SK-N-SH (cell line): Measurements from ENCODE around the gene N4BP2L2. TPM values are rescaled to one million over a fixed set of nuclear protein-coding genes. Genes with fewer than 3 reads are reported as not detected.

ENCODE experiments used
- CTCF ChIA-PET: fragments of 300-600, 350-600 bp; formaldehyde crosslinking; extraction: SDS; loops from one replicate; lab custom pipeline; 2021; lab: Yijun Ruan, JAX
- POLR2A ChIA-PET: fragments of 350-600 bp; sonication (Branson Sonifier 250); formaldehyde crosslinking; extraction: SDS; loops from one replicate; lab custom pipeline; 2020; ENCODE audit warnings: antibody characterized with exemption, inconsistent platforms; lab: Yijun Ruan, JAX
- DNase-seq: peaks from one replicate; pipeline ENCODE4 v3.0.0; 2012
- H2AFZ ChIP-seq: fragments of 200-600 bp; sonication (generic); 2 replicates; pipeline ENCODE4 v1.8.1; 2016; ENCODE audit warnings: antibody characterized with exemption, mild to moderate bottlenecking, low read depth
- H3F3A ChIP-seq: fragments of 200-600 bp; sonication (generic); replicated peaks from 2 replicates; pipeline ENCODE3; 2016; ENCODE audit warnings: antibody characterized with exemption, mild to moderate bottlenecking; ENCODE audit not compliant: insufficient read depth
- H3K27ac ChIP-seq, 2 experiments: fragments of 200-500 bp in 1 of 2; fragments of 200-600 bp in 1 of 2; sonication (Bioruptor generic) in 1 of 2; sonication (generic), shearing (Covaris generic) in 1 of 2; 2 replicates each; pipeline versions ENCODE4 v1.5.1 to v1.6.1; 2014 to 2016; ENCODE audit warnings: low read depth in 2 of 2, inconsistent platforms in 1 of 2, low read length in 1 of 2, mild to moderate bottlenecking in 1 of 2, mixed read lengths in 1 of 2
- H3K27me3 ChIP-seq: fragments of 200-600 bp; sonication (generic), shearing (Covaris generic); 2 replicates; pipeline ENCODE4 v1.6.1; 2016; ENCODE audit warnings: mixed run types; ENCODE audit not compliant: insufficient read depth
- H3K36me3 ChIP-seq, 2 experiments: fragments of 200-500 bp in 1 of 2; fragments of 200-600 bp in 1 of 2; sonication (Bioruptor generic) in 1 of 2; sonication (generic) in 1 of 2; replicated peaks in 1 of 2; 2 replicates each; pipeline versions ENCODE3 to v1.5.1; 2014 to 2016; ENCODE audit warnings: low read length in 1 of 2, mild to moderate bottlenecking in 1 of 2; ENCODE audit not compliant: insufficient read depth in 2 of 2, control insufficient read depth in 1 of 2
- H3K4me1 ChIP-seq, 2 experiments: fragments of 200-500 bp in 1 of 2; fragments of 200-600 bp in 1 of 2; sonication (Bioruptor generic) in 1 of 2; sonication (generic), shearing (Covaris generic) in 1 of 2; 2 replicates each; pipeline versions ENCODE4 v1.5.1 to v1.6.1; 2014 to 2016; ENCODE audit warnings: low read depth in 1 of 2, low read length in 1 of 2, mixed run types in 1 of 2; ENCODE audit not compliant: insufficient read depth in 2 of 2, control insufficient read depth in 1 of 2
- H3K4me2 ChIP-seq: fragments of 200-600 bp; sonication (generic), shearing (Covaris generic); 2 replicates; pipeline ENCODE4 v1.6.1; 2017; ENCODE audit warnings: mixed run types
- H3K4me3 ChIP-seq, 2 experiments: fragments of 200-500 bp in 1 of 2; fragments of 200-600 bp in 1 of 2; sonication (Bioruptor generic) in 1 of 2; sonication (generic), shearing (Covaris generic) in 1 of 2; 2 replicates each; pipeline versions ENCODE4 v1.5.1 to v1.8.1; 2014 to 2016; ENCODE audit warnings: low read depth in 2 of 2, inconsistent platforms in 1 of 2, low read length in 1 of 2, mild to moderate bottlenecking in 1 of 2, mixed read lengths in 1 of 2, moderate library complexity in 1 of 2
- H3K79me2 ChIP-seq: fragments of 200-600 bp; sonication (generic); 2 replicates; pipeline ENCODE4 v1.8.1; 2017; ENCODE audit warnings: mild to moderate bottlenecking; ENCODE audit not compliant: insufficient read depth
- H3K9ac ChIP-seq: fragments of 200-600 bp; sonication (generic); 2 replicates; pipeline ENCODE4 v1.6.1; 2017; ENCODE audit warnings: mixed run types
- H3K9me2 ChIP-seq: fragments of 200-600 bp; sonication (generic); 2 replicates; pipeline ENCODE4 v1.6.1; 2017; ENCODE audit warnings: mixed run types
- H3K9me3 ChIP-seq: fragments of 200-600 bp; sonication (generic); 2 replicates; pipeline ENCODE4 v1.6.1; 2017; ENCODE audit warnings: mixed run types, mild to moderate bottlenecking, moderate library complexity
- H4K20me1 ChIP-seq: fragments of 200-600 bp; sonication (generic); 2 replicates; pipeline ENCODE4 v1.6.1; 2017; ENCODE audit warnings: mild to moderate bottlenecking, mixed run types; ENCODE audit not compliant: insufficient read depth
- EZH2phosphoT487 ChIP-seq: fragments of 200-600 bp; sonication (generic); IDR thresholded peaks from 2 replicates; pipeline ENCODE4 v1.6.1; 2017; ENCODE audit warnings: low read depth, mixed run types, mild to moderate bottlenecking, antibody characterized with exemption, moderate library complexity, borderline replicate concordance
- FOXM1 ChIP-seq: IDR thresholded peaks from 2 replicates; pipeline ENCODE4 v1.4.0; 2012; ENCODE audit warnings: low read depth, mild to moderate bottlenecking
- MEF2A ChIP-seq: IDR thresholded peaks from 2 replicates; pipeline ENCODE4 v1.4.0; 2012; ENCODE audit warnings: low read depth, borderline replicate concordance
- MXI1 ChIP-seq: IDR thresholded peaks from 2 replicates; pipeline ENCODE4 v1.6.1; 2012; ENCODE audit warnings: mild to moderate bottlenecking, low read depth, low read length, improper control_type of control experiment
- POLR2AphosphoS5 ChIP-seq: IDR thresholded peaks from 2 replicates; pipeline ENCODE4 v1.6.1; 2012; ENCODE audit warnings: low read depth, low read length
- RAD21 ChIP-seq: IDR thresholded peaks from 2 replicates; pipeline ENCODE4 v1.6.1; 2012; ENCODE audit warnings: mild to moderate bottlenecking, low read length
- RFX5 ChIP-seq: IDR thresholded peaks from 2 replicates; pipeline ENCODE4 v1.6.1; 2012; ENCODE audit warnings: mild to moderate bottlenecking, improper control_type of control experiment, low read length
- SIN3A ChIP-seq: IDR thresholded peaks from 2 replicates; pipeline ENCODE4 v1.6.1; 2012; ENCODE audit warnings: low read depth, mild to moderate bottlenecking, low read length, moderate library complexity, borderline replicate concordance
- TAF1 ChIP-seq: IDR thresholded peaks from 2 replicates; pipeline ENCODE4 v1.6.1; 2012; ENCODE audit warnings: low read depth, mild to moderate bottlenecking, low read length, moderate library complexity, borderline replicate concordance
- TCF12 ChIP-seq: IDR thresholded peaks from 2 replicates; pipeline ENCODE4 v1.4.0; 2012
- USF1 ChIP-seq: IDR thresholded peaks from 2 replicates; pipeline ENCODE4 v1.4.0; 2012; ENCODE audit warnings: low read depth, borderline replicate concordance
- WGBS: methylation state at CpG from one replicate; pipeline ENCODE4 v1.1.6; 2017; ENCODE audit warnings: low lambda C conversion rate; 5-methylcytosine and 5-hydroxymethylcytosine counted together
- polyA plus RNA-seq, 3 experiments: library from polyadenylated mRNA; depleted of rRNA; stranded (reverse); fragments of >200 nt; gene quantifications; 2 replicates each; pipeline ENCODE4 v1.2.3, GENCODE V29; 2012
- TF ChIP-seq, protein P1 (sequence below): IDR thresholded peaks from 2 replicates; pipeline ENCODE4 v1.4.0; 2012; ENCODE audit warnings: low read depth, borderline replicate concordance
- TF ChIP-seq, protein P2 (sequence below): IDR thresholded peaks from 2 replicates; pipeline ENCODE4 v1.6.1; 2012; ENCODE audit warnings: mild to moderate bottlenecking, low read depth, low read length, moderate library complexity

N4BP2L2 gene
- polyA plus RNA-seq, 1 of the 3 experiments (the other 2 are of a cell fraction): 16.0 TPM

DNA sequence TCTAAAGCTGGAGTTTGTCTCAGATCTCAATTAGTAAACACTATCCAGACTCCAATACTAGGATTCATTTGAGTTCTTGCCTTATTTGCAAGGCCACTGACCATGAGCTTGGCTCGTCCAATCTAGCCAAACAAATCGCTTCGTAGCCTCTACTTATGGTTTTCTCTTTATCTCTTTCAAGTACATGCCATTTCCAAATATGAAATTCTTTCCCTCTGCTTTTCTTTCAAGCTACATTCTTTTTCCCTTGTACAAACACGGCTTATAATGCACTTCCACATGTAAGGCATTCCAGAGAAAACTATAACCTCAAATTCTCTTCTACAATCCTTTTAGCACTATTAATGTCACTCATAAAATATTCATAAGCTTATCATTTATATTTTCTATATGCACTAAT is 99.7 kb downstream of the N4BP2L2 start:
- no peaks in the 10 kb centered on the region for H3K4me1 ChIP-seq
- H3F3A ChIP-seq: no peaks in the 10 kb centered on the region
- H3K27ac ChIP-seq: no peak overlapping the region
- H3K4me3 ChIP-seq: no peak overlapping the region
- no peak for DNase-seq
- H4K20me1 ChIP-seq: no peaks in the 10 kb centered on the region
- H3K4me2 ChIP-seq: no peak overlapping the region
- CTCF ChIA-PET: interaction anchor here (1.2 kb wide), 2 partner anchors 10 to 529 kb away, joined by 3 read pairs; no protein-coding TSS in a partner anchor
- H3K9me3 ChIP-seq: no peaks in the 10 kb centered on the region
- H3K9ac ChIP-seq: no peak overlapping the region
- no peaks in the 10 kb centered on the region for H3K27me3 ChIP-seq
- H2AFZ ChIP-seq: no peak overlapping the region
- no peaks in the 10 kb centered on the region for H3K79me2 ChIP-seq
- TF ChIP-seq SIN3A: no peak
- TF ChIP-seq MXI1: no peak
- TF ChIP-seq MEF2A: no peak
- TF ChIP-seq, protein P1, sequence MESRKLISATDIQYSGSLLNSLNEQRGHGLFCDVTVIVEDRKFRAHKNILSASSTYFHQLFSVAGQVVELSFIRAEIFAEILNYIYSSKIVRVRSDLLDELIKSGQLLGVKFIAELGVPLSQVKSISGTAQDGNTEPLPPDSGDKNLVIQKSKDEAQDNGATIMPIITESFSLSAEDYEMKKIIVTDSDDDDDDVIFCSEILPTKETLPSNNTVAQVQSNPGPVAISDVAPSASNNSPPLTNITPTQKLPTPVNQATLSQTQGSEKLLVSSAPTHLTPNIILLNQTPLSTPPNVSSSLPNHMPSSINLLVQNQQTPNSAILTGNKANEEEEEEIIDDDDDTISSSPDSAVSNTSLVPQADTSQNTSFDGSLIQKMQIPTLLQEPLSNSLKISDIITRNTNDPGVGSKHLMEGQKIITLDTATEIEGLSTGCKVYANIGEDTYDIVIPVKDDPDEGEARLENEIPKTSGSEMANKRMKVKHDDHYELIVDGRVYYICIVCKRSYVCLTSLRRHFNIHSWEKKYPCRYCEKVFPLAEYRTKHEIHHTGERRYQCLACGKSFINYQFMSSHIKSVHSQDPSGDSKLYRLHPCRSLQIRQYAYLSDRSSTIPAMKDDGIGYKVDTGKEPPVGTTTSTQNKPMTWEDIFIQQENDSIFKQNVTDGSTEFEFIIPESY: no peak
- no peak for TF ChIP-seq POLR2AphosphoS5
- TF ChIP-seq, all 33 proteins: peak for 0
- Histone ChIP-seq H3K9me2 (no peaks in the 10 kb centered on the region), H3K36me3 (peaks cover 0 to 2% of the 10 kb centered on the region in 2 experiments)
- POLR2A ChIA-PET: no interaction called here
- 93% methylated on average over 4 of the region's 4 CpGs for WGBS

DNA sequence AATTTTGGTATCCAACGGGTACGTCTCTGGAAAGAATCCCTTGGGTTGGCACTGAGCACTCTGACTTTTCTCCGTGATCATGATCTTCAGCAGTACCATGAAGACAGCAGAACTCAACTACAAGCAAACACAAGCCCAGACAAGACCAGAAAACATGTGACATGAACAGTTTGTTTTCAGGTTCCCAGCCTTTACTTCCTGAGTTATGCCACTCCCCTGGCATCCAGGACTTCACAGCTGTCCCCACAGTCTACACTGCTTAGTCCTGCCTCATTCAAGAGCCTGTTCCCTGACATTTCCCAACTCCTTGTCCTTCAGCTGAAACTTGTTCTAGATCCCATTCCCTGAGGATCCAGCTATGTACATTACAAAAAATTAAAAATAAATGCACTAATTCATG is 105.7 kb downstream of the N4BP2L2 start:
- H3K36me3 ChIP-seq: peaks cover 2 to 3% of the 10 kb centered on the region in 2 experiments
- H3K4me3 ChIP-seq: no peak overlapping the region
- H3K4me2 ChIP-seq: no peak overlapping the region
- H3F3A ChIP-seq: no peaks in the 10 kb centered on the region
- H3K27me3 ChIP-seq: no peaks in the 10 kb centered on the region
- no peaks in the 10 kb centered on the region for H3K9me2 ChIP-seq
- no peaks in the 10 kb centered on the region for H4K20me1 ChIP-seq
- DNase-seq: no peak
- CTCF ChIA-PET: interaction anchor here (1.3 kb wide), 1 partner anchor 148 kb away, joined by 3 read pairs; no protein-coding TSS in a partner anchor
- no peak overlapping the region for H2AFZ ChIP-seq
- H3K9me3 ChIP-seq: no peaks in the 10 kb centered on the region
- WGBS: 94% methylated on average over 3 of the region's 3 CpGs
- H3K79me2 ChIP-seq: no peaks in the 10 kb centered on the region
- no peak overlapping the region for H3K9ac ChIP-seq
- no peak overlapping the region for H3K27ac ChIP-seq
- POLR2A ChIA-PET: no interaction called here
- peaks cover 0 to 5% of the 10 kb centered on the region in 2 experiments; a peak in 1 of 4 replicates for H3K4me1 ChIP-seq
- TF ChIP-seq EZH2phosphoT487: no peak
- no peak for TF ChIP-seq TCF12
- TF ChIP-seq MXI1: no peak
- no peak for TF ChIP-seq USF1
- TF ChIP-seq RAD21: no peak
- no peak for TF ChIP-seq TAF1
- TF ChIP-seq, protein P2, sequence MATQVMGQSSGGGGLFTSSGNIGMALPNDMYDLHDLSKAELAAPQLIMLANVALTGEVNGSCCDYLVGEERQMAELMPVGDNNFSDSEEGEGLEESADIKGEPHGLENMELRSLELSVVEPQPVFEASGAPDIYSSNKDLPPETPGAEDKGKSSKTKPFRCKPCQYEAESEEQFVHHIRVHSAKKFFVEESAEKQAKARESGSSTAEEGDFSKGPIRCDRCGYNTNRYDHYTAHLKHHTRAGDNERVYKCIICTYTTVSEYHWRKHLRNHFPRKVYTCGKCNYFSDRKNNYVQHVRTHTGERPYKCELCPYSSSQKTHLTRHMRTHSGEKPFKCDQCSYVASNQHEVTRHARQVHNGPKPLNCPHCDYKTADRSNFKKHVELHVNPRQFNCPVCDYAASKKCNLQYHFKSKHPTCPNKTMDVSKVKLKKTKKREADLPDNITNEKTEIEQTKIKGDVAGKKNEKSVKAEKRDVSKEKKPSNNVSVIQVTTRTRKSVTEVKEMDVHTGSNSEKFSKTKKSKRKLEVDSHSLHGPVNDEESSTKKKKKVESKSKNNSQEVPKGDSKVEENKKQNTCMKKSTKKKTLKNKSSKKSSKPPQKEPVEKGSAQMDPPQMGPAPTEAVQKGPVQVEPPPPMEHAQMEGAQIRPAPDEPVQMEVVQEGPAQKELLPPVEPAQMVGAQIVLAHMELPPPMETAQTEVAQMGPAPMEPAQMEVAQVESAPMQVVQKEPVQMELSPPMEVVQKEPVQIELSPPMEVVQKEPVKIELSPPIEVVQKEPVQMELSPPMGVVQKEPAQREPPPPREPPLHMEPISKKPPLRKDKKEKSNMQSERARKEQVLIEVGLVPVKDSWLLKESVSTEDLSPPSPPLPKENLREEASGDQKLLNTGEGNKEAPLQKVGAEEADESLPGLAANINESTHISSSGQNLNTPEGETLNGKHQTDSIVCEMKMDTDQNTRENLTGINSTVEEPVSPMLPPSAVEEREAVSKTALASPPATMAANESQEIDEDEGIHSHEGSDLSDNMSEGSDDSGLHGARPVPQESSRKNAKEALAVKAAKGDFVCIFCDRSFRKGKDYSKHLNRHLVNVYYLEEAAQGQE: no peak
- TF ChIP-seq FOXM1: no peak
- no peak for TF ChIP-seq RFX5
- TF ChIP-seq POLR2AphosphoS5: no peak
- TF ChIP-seq MEF2A: no peak
